ENCODE data around the gene FAM81A.

DNA sequence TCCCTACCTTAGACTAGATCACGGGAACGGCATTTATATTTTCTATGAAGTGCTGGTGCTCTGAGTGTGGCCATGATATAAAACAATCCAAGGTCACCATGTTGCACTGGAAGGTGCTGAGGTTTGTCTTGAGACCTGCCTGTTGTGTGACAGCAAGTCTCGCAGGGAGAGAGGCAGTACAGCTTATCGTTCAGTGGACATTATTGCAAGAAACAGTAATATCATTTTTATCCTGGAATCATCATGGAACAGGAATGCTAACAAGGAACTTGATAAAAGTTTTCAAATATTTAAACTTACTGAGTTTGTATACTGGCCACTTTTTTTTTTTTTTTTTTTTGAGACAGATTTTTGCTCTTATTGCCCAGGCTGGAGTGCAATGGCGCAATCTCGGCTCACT is 133.6 kb downstream of the FAM81A start:
- TF ChIP-seq, protein P1, sequence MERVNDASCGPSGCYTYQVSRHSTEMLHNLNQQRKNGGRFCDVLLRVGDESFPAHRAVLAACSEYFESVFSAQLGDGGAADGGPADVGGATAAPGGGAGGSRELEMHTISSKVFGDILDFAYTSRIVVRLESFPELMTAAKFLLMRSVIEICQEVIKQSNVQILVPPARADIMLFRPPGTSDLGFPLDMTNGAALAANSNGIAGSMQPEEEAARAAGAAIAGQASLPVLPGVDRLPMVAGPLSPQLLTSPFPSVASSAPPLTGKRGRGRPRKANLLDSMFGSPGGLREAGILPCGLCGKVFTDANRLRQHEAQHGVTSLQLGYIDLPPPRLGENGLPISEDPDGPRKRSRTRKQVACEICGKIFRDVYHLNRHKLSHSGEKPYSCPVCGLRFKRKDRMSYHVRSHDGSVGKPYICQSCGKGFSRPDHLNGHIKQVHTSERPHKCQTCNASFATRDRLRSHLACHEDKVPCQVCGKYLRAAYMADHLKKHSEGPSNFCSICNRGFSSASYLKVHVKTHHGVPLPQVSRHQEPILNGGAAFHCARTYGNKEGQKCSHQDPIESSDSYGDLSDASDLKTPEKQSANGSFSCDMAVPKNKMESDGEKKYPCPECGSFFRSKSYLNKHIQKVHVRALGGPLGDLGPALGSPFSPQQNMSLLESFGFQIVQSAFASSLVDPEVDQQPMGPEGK (CRISPR knock-in tag; IDR thresholded peaks at IDR 0.05; ENCODE audit: borderline replicate concordance): no peak
- TF ChIP-seq, protein P2, sequence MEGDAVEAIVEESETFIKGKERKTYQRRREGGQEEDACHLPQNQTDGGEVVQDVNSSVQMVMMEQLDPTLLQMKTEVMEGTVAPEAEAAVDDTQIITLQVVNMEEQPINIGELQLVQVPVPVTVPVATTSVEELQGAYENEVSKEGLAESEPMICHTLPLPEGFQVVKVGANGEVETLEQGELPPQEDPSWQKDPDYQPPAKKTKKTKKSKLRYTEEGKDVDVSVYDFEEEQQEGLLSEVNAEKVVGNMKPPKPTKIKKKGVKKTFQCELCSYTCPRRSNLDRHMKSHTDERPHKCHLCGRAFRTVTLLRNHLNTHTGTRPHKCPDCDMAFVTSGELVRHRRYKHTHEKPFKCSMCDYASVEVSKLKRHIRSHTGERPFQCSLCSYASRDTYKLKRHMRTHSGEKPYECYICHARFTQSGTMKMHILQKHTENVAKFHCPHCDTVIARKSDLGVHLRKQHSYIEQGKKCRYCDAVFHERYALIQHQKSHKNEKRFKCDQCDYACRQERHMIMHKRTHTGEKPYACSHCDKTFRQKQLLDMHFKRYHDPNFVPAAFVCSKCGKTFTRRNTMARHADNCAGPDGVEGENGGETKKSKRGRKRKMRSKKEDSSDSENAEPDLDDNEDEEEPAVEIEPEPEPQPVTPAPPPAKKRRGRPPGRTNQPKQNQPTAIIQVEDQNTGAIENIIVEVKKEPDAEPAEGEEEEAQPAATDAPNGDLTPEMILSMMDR (IDR thresholded peaks at IDR 0.05 in 2 of 3, conservative IDR thresholded peaks at IDR 0.05 in 1 of 3; ENCODE audit: insufficient read depth in 2 of 3, low read depth in 1 of 3, low read length in 3 of 3): no peak
- no peak for TF ChIP-seq POLR2AphosphoS5 (IDR thresholded peaks at IDR 0.05; ENCODE audit: control insufficient read depth, insufficient read depth, low read depth, low read length)
- no peak for TF ChIP-seq RCOR1 (IDR thresholded peaks at IDR 0.05; ENCODE audit: borderline replicate concordance in 1 of 2, low read depth in 2 of 2, low read length in 2 of 2)
- TF ChIP-seq, protein P3, sequence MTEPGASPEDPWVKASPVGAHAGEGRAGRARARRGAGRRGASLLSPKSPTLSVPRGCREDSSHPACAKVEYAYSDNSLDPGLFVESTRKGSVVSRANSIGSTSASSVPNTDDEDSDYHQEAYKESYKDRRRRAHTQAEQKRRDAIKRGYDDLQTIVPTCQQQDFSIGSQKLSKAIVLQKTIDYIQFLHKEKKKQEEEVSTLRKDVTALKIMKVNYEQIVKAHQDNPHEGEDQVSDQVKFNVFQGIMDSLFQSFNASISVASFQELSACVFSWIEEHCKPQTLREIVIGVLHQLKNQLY (CRISPR knock-in tag; conservative IDR thresholded peaks at IDR 0.05): no peak
- no peak for TF ChIP-seq NR2F6 (CRISPR knock-in tag; IDR thresholded peaks at IDR 0.05)
- TF ChIP-seq, protein P4, sequence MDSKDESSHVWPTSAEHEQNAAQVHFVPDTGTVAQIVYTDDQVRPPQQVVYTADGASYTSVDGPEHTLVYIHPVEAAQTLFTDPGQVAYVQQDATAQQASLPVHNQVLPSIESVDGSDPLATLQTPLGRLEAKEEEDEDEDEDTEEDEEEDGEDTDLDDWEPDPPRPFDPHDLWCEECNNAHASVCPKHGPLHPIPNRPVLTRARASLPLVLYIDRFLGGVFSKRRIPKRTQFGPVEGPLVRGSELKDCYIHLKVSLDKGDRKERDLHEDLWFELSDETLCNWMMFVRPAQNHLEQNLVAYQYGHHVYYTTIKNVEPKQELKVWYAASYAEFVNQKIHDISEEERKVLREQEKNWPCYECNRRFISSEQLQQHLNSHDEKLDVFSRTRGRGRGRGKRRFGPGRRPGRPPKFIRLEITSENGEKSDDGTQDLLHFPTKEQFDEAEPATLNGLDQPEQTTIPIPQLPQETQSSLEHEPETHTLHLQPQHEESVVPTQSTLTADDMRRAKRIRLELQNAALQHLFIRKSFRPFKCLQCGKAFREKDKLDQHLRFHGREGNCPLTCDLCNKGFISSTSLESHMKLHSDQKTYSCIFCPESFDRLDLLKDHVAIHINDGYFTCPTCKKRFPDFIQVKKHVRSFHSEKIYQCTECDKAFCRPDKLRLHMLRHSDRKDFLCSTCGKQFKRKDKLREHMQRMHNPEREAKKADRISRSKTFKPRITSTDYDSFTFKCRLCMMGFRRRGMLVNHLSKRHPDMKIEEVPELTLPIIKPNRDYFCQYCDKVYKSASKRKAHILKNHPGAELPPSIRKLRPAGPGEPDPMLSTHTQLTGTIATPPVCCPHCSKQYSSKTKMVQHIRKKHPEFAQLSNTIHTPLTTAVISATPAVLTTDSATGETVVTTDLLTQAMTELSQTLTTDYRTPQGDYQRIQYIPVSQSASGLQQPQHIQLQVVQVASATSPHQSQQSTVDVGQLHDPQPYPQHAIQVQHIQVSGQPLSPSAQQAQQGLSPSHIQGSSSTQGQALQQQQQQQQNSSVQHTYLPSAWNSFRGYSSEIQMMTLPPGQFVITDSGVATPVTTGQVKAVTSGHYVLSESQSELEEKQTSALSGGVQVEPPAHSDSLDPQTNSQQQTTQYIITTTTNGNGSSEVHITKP (IDR thresholded peaks at IDR 0.05; ENCODE audit: partially characterized antibody): no peak
- no peak for TF ChIP-seq MAFG (tag; conservative IDR thresholded peaks at IDR 0.05)
- no peak for TF ChIP-seq POLR2A (conservative IDR thresholded peaks at IDR 0.05)
- TF ChIP-seq HIVEP1 (CRISPR knock-in tag; IDR thresholded peaks at IDR 0.05): no peak
- no peak for TF ChIP-seq NR2C2 (CRISPR knock-in tag; IDR thresholded peaks at IDR 0.05)
- no peak for TF ChIP-seq NR2C2 (tag; IDR thresholded peaks at IDR 0.05)
- no peak for TF ChIP-seq SETDB1 (IDR thresholded peaks at IDR 0.05; ENCODE audit: low read length)
- TF ChIP-seq, protein P5, sequence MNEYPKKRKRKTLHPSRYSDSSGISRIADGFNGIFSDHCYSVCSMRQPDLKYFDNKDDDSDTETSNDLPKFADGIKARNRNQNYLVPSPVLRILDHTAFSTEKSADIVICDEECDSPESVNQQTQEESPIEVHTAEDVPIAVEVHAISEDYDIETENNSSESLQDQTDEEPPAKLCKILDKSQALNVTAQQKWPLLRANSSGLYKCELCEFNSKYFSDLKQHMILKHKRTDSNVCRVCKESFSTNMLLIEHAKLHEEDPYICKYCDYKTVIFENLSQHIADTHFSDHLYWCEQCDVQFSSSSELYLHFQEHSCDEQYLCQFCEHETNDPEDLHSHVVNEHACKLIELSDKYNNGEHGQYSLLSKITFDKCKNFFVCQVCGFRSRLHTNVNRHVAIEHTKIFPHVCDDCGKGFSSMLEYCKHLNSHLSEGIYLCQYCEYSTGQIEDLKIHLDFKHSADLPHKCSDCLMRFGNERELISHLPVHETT (CRISPR knock-in tag; conservative IDR thresholded peaks at IDR 0.05 in 1 of 2, IDR thresholded peaks at IDR 0.05 in 1 of 2): no peak

Measured in K562 (cell line).